ENCODE data around the gene BTD. TPM values are rescaled to one million over a fixed set of nuclear protein-coding genes. Genes with fewer than 3 reads are reported as not detected.
"Not testable (repeated sequence)": the region's sequence is repeated elsewhere in the genome, so short reads cannot be mapped to it uniquely, and the experiment has no call there.

BTD gene
- total RNA-seq, 1 donor from 2014 or later: 19.3 TPM

- DNase-seq: not testable (repeated sequence)
Observed at GRCh38 chr3:15602816-15603215, 1.3 kb downstream of the BTD start.

- DNase-seq: not testable (repeated sequence)
Observed at GRCh38 chr3:15604584-15604983, 3.0 kb downstream of the BTD start.

GRCh38 chr3:15606434-15606891 is 4.9 kb downstream of the BTD start:
- no peak for DNase-seq

- DNase-seq: no peak
Observed at GRCh38 chr3:15610082-15610759, 8.7 kb downstream of the BTD start.

GRCh38 chr3:15611018-15611417 is 9.5 kb downstream of the BTD start:
- DNase-seq: no peak

GRCh38 chr3:15612001-15612400 is 10.5 kb downstream of the BTD start:
- no peak for DNase-seq

GRCh38 chr3:15614958-15615357 is 13.4 kb downstream of the BTD start:
- DNase-seq: no peak

GRCh38 chr3:15616053-15616452 is 14.5 kb downstream of the BTD start:
- DNase-seq: no peak

GRCh38 chr3:15619659-15620464 is 18.3 kb downstream of the BTD start:
- not testable (repeated sequence) for DNase-seq

- DNase-seq: no peak
Observed at GRCh38 chr3:15623535-15624440, 22.2 kb downstream of the BTD start.

- DNase-seq: no peak
Observed at GRCh38 chr3:15628967-15629366, 27.4 kb downstream of the BTD start.

GRCh38 chr3:15629860-15630597 is 28.5 kb downstream of the BTD start:
- peak; percentile 89 for DNase-seq

- peak; percentile 67 for DNase-seq
Observed at GRCh38 chr3:15630646-15631350, 29.3 kb downstream of the BTD start.

GRCh38 chr3:15631426-15632211 is 30.1 kb downstream of the BTD start:
- DNase-seq: no peak

- DNase-seq: no peak
Observed at GRCh38 chr3:15632212-15632580, 30.7 kb downstream of the BTD start.

GRCh38 chr3:15633159-15633558 is 31.6 kb downstream of the BTD start:
- DNase-seq: no peak

- DNase-seq: peak; percentile 52
Observed at GRCh38 chr3:15633766-15634598, 32.4 kb downstream of the BTD start.

GRCh38 chr3:15634671-15635070 is 33.1 kb downstream of the BTD start:
- DNase-seq: no peak

- peak; percentile 91 for DNase-seq
Observed at GRCh38 chr3:15635121-15635661, 33.6 kb downstream of the BTD start.

All from tongue (tissue), 2 donors.